ENCODE measurements around the gene PIK3R5. TPM values are rescaled to one million over a fixed set of nuclear protein-coding genes. Genes with fewer than 3 reads are reported as not detected.
A peak's percentile ranks its signal among the peaks of the same experiment; 100 is the strongest.

Gene PIK3R5
- polyA plus RNA-seq, 3 donors: 32.1 to 127 (median 47.5) TPM

- WGBS (ENCODE audit: insufficient coverage): 50% methylated on average over 11 of the region's 12 CpGs
- peaks cover 0 to 13% (median 0%) of the 10 kb centered on the region in 7 donors for H3K9me3 Mint-ChIP-seq
These were observed 10.2 kb downstream of the PIK3R5 start for GRCh38 chr17:8955021-8955959.

More at GRCh38 chr17:8955021-8955959, 10.2 kb downstream of the PIK3R5 start:
- H3K27me3 Mint-ChIP-seq (ENCODE audit: low read depth in 3 of 3): peaks cover 0 to 1% (median 0%) of the 10 kb centered on the region in 3 donors
- H3K4me1 Mint-ChIP-seq: peaks cover 99% of the 10 kb centered on the region
- H2AFZ ChIP-seq (ENCODE audit: insufficient read depth, low read depth, low read length, poor library complexity, severe bottlenecking): no peak overlapping the region
- H3K4me3 ChIP-seq (replicated peaks in 1 of 3; ENCODE audit: low read depth in 2 of 3, low read length in 3 of 3): peak overlapping the region in 1 of 3 experiments; percentile 57
- intact Hi-C loops (cut with micrococcal nuclease): loop anchor here in 1 of 2 donors (2.0 kb wide), 1 partner anchor 32 kb away; no protein-coding TSS in a partner anchor
- peaks cover 68 to 92% of the 10 kb centered on the region in 2 donors for H3K4me1 ChIP-seq (ENCODE audit: control insufficient read depth in 1 of 2, insufficient read depth in 2 of 2, low read length in 2 of 2)
- H3K79me2 ChIP-seq (ENCODE audit: insufficient read depth, low read length): peaks cover 92% of the 10 kb centered on the region
- H3K9me3 ChIP-seq (replicated peaks in 1 of 2; ENCODE audit: control insufficient read depth in 1 of 2, insufficient read depth in 1 of 2, low read length in 2 of 2): no peaks in the 10 kb centered on the region
- H3K36me3 Mint-ChIP-seq: peaks cover 77 to 84% of the 10 kb centered on the region in 2 donors
- peak overlapping the region; percentile 73 to 83 for H3K4me3 Mint-ChIP-seq
- DNase-seq: peak; percentile 92 to 95 (median 94)
- peak overlapping the region; percentile 97 to 100 for H3K27ac ChIP-seq (ENCODE audit: low read depth in 1 of 2, low read length in 2 of 2)
- H3K27me3 ChIP-seq (ENCODE audit: control insufficient read depth in 2 of 2, insufficient read depth in 2 of 2, low read length in 2 of 2): no peaks in the 10 kb centered on the region
- H3K36me3 ChIP-seq (replicated peaks in 1 of 2; ENCODE audit: control insufficient read depth in 1 of 2, insufficient read depth in 2 of 2, low read length in 2 of 2): peaks cover 13 to 33% of the 10 kb centered on the region in 2 donors
- peaks cover 44% of the 10 kb centered on the region for H4K20me1 ChIP-seq (ENCODE audit: insufficient read depth, low read length)
- H3K4me2 ChIP-seq (replicated peaks; ENCODE audit: extremely low read depth, low read length, poor library complexity, severe bottlenecking): peak overlapping the region; percentile 61
- no peak for TF ChIP-seq CTCF (IDR thresholded peaks at IDR 0.05)
- H3K27ac Mint-ChIP-seq: peak overlapping the region; percentile 97 to 100 (median 100)
- peak overlapping the region; percentile 80 for H3K9ac ChIP-seq (ENCODE audit: insufficient read depth, low read length, poor library complexity, severe bottlenecking)
